Karpas-422 (cell line): Measurements from ENCODE around the gene EPOP. TPM values are rescaled to one million over a fixed set of nuclear protein-coding genes. Genes with fewer than 3 reads are reported as not detected.

Experiments used
- DNase-seq: peaks from one replicate; pipeline ENCODE4 v3.0.0-alpha.2; 2015
- H2AFZ ChIP-seq: fragments of 200-600 bp; sonication (generic); 2 replicates; pipeline ENCODE4 v1.6.1; 2014; ENCODE audit warnings: antibody characterized with exemption, low read length, mixed read lengths
- H3K27ac ChIP-seq: fragments of 200-600 bp; sonication (generic); 2 replicates; pipeline ENCODE4 v1.5.1; 2014; ENCODE audit warnings: mild to moderate bottlenecking, low read length, moderate library complexity
- H3K27me3 ChIP-seq: fragments of 200-600 bp; sonication (generic); 2 replicates; pipeline ENCODE4 v1.6.1; 2014; ENCODE audit warnings: low read length, mixed read lengths
- H3K36me3 ChIP-seq: fragments of 200-600 bp; sonication (generic); 2 replicates; pipeline ENCODE4 v1.6.1; 2014; ENCODE audit warnings: low read length, mixed read lengths; ENCODE audit not compliant: insufficient read depth
- H3K4me1 ChIP-seq: fragments of 200-600 bp; sonication (generic); 2 replicates; pipeline ENCODE4 v1.6.1; 2014; ENCODE audit warnings: mild to moderate bottlenecking, low read length, mixed read lengths
- H3K4me2 ChIP-seq: fragments of 200-600 bp; sonication (generic); 2 replicates; pipeline ENCODE4 v1.6.1; 2014; ENCODE audit warnings: low read length, low read depth, mild to moderate bottlenecking; ENCODE audit not compliant: poor library complexity, severe bottlenecking
- H3K4me3 ChIP-seq: fragments of 200-600 bp; sonication (generic); 2 replicates; pipeline ENCODE4 v1.5.1; 2014; ENCODE audit warnings: mild to moderate bottlenecking, antibody characterized with exemption, low read length, mixed read lengths
- H3K79me2 ChIP-seq: fragments of 200-600 bp; sonication (generic); 2 replicates; pipeline ENCODE4 v1.6.1; 2014; ENCODE audit warnings: mild to moderate bottlenecking, low read length, mixed read lengths
- H3K9ac ChIP-seq: fragments of 200-600 bp; sonication (generic); 2 replicates; pipeline ENCODE4 v1.6.0; 2014; ENCODE audit warnings: low read length
- H3K9me2 ChIP-seq: fragments of 200-600 bp; sonication (generic), shearing (Covaris generic); replicated peaks from 2 replicates; pipeline ENCODE4 v1.6.0; 2014; ENCODE audit warnings: mild to moderate bottlenecking, low read length, moderate library complexity; ENCODE audit not compliant: insufficient read depth
- H3K9me3 ChIP-seq: fragments of 300-700, 200-600 bp; sonication (generic); 2 replicates; pipeline ENCODE4 v1.6.1; 2014; ENCODE audit warnings: low read length, mixed read lengths
- H4K20me1 ChIP-seq: fragments of 200-600 bp; sonication (generic); 2 replicates; pipeline ENCODE4 v1.6.1; 2014; ENCODE audit warnings: mild to moderate bottlenecking, antibody characterized with exemption, low read length, low read depth; ENCODE audit not compliant: insufficient read depth
- total RNA-seq: library from RNA; depleted of rRNA; stranded (reverse); fragments of >200 nt; shearing (Covaris generic); gene quantifications from 2 replicates; pipeline ENCODE4 v1.2.3, GENCODE V29; 2014; ENCODE audit warnings: low replicate concordance; rRNA removed

Gene EPOP
- total RNA-seq, result 7.6 and 19.9 TPM in 2 replicates

- Histone ChIP-seq H3K36me3 (no peaks in the 10 kb centered on the region), H3K9me3 (no peaks in the 10 kb centered on the region), H3K9ac (peak within 1 kb of the TSS; percentile 93), H2AFZ (peak within 1 kb of the TSS; percentile 77), H3K9me2 (no peaks in the 10 kb centered on the region), H3K4me2 (peak within 1 kb of the TSS; percentile 98), H4K20me1 (peaks cover 14% of the 10 kb centered on the region), H3K79me2 (no peaks in the 10 kb centered on the region), H3K27ac (no peak within 1 kb of the TSS), H3K4me1 (peaks cover 38% of the 10 kb centered on the region), H3K27me3 (no peaks in the 10 kb centered on the region), H3K4me3 (peak within 1 kb of the TSS; percentile 91)
- DNase-seq, result peak; percentile 96
Measured at GRCh38 chr17:38674749-38675615, at the start of gene EPOP. Gene EPOP (minus strand): TSS chr17:38674957. CDS start chr17:38674495, 462 bp downstream.

GRCh38 chr17:38721802-38722201, 47.0 kb upstream of the EPOP start:
- Histone ChIP-seq H3K4me2 (no peak overlapping the region), H3K9me3 (no peaks in the 10 kb centered on the region), H3K9me2 (no peaks in the 10 kb centered on the region), H4K20me1 (0 out of 2 replicates have a peak, but pooled peaks cover 2% of the 10 kb centered on the region), H3K36me3 (no peaks in the 10 kb centered on the region; the same call in 1 of the 2 replicates), H2AFZ (no peak overlapping the region), H3K27me3 (no peaks in the 10 kb centered on the region), H3K4me3 (no peak overlapping the region), H3K27ac (no peak overlapping the region), H3K4me1 (no peaks in the 10 kb centered on the region), H3K9ac (no peak overlapping the region), H3K79me2 (no peaks in the 10 kb centered on the region)
- DNase-seq, result no peak

- Histone ChIP-seq H3K9ac (no peak overlapping the region), H3K36me3 (no peaks in the 10 kb centered on the region; the same call in 1 of the 2 replicates)
Measured at GRCh38 chr17:38720941-38721340, 46.2 kb upstream of the EPOP start.

GRCh38 chr17:38719943-38720641, 45.3 kb upstream of the EPOP start:
- no peak overlapping the region for H3K9ac ChIP-seq
- H3K27ac ChIP-seq, result no peak overlapping the region
- DNase-seq, result no peak
- no peaks in the 10 kb centered on the region for H3K27me3 ChIP-seq
- H3K4me2 ChIP-seq, result no peak overlapping the region
- H3K79me2 ChIP-seq, result no peaks in the 10 kb centered on the region
- no peaks in the 10 kb centered on the region for H3K9me3 ChIP-seq
- no peaks in the 10 kb centered on the region for H3K4me1 ChIP-seq
- 0 out of 2 replicates have a peak, but pooled peaks cover 2% of the 10 kb centered on the region for H4K20me1 ChIP-seq
- H2AFZ ChIP-seq, result no peak overlapping the region
- H3K4me3 ChIP-seq, result no peak overlapping the region
- H3K9me2 ChIP-seq, result no peaks in the 10 kb centered on the region
- no peaks in the 10 kb centered on the region; the same call in 1 of the 2 replicates for H3K36me3 ChIP-seq

More at GRCh38 chr17:38720941-38721340, 46.2 kb upstream of the EPOP start:
- Histone ChIP-seq H3K27me3 (no peaks in the 10 kb centered on the region), H3K9me2 (no peaks in the 10 kb centered on the region), H2AFZ (no peak overlapping the region), H4K20me1 (0 out of 2 replicates have a peak, but pooled peaks cover 2% of the 10 kb centered on the region), H3K79me2 (no peaks in the 10 kb centered on the region), H3K4me2 (no peak overlapping the region), H3K27ac (no peak overlapping the region), H3K9me3 (no peaks in the 10 kb centered on the region), H3K4me1 (no peaks in the 10 kb centered on the region), H3K4me3 (no peak overlapping the region)
- DNase-seq, result no peak

- H3K79me2 ChIP-seq, result no peaks in the 10 kb centered on the region
- 0 out of 2 replicates have a peak, but pooled peaks cover 2% of the 10 kb centered on the region for H4K20me1 ChIP-seq
- H3K9me2 ChIP-seq, result no peaks in the 10 kb centered on the region
- H3K27me3 ChIP-seq, result no peaks in the 10 kb centered on the region
- DNase-seq, result no peak
- no peak overlapping the region for H3K27ac ChIP-seq
- H3K4me2 ChIP-seq, result no peak overlapping the region
- no peaks in the 10 kb centered on the region for H3K9me3 ChIP-seq
- no peak overlapping the region for H3K9ac ChIP-seq
- H3K4me1 ChIP-seq, result no peaks in the 10 kb centered on the region
- H2AFZ ChIP-seq, result no peak overlapping the region
- H3K36me3 ChIP-seq, result no peaks in the 10 kb centered on the region; the same call in 1 of the 2 replicates
- H3K4me3 ChIP-seq, result no peak overlapping the region
Measured at GRCh38 chr17:38719289-38719942, 44.7 kb upstream of the EPOP start.

GRCh38 chr17:38717139-38717745, 42.5 kb upstream of the EPOP start:
- H3K36me3 ChIP-seq, result peaks cover 2% of the 10 kb centered on the region
- DNase-seq, result no peak
- H3K9me3 ChIP-seq, result no peaks in the 10 kb centered on the region
- H4K20me1 ChIP-seq, result 0 out of 2 replicates have a peak, but pooled peaks cover 2% of the 10 kb centered on the region
- H3K4me3 ChIP-seq, result no peak overlapping the region
- H3K4me2 ChIP-seq, result no peak overlapping the region
- no peaks in the 10 kb centered on the region for H3K27me3 ChIP-seq
- no peaks in the 10 kb centered on the region for H3K79me2 ChIP-seq
- H3K27ac ChIP-seq, result no peak overlapping the region
- no peaks in the 10 kb centered on the region for H3K4me1 ChIP-seq
- no peak overlapping the region for H3K9ac ChIP-seq
- no peak overlapping the region for H2AFZ ChIP-seq
- H3K9me2 ChIP-seq, result no peaks in the 10 kb centered on the region

- H3K4me3 ChIP-seq, result no peak overlapping the region
- H3K27me3 ChIP-seq, result no peaks in the 10 kb centered on the region
- H4K20me1 ChIP-seq, result 0 out of 2 replicates have a peak, but pooled peaks cover 2% of the 10 kb centered on the region
- H3K4me2 ChIP-seq, result no peak overlapping the region
- no peak for DNase-seq
- H3K9ac ChIP-seq, result no peak overlapping the region
- no peaks in the 10 kb centered on the region for H3K9me2 ChIP-seq
- H3K79me2 ChIP-seq, result no peaks in the 10 kb centered on the region
- H3K4me1 ChIP-seq, result no peaks in the 10 kb centered on the region
- H3K9me3 ChIP-seq, result no peaks in the 10 kb centered on the region
- no peak overlapping the region for H3K27ac ChIP-seq
- H3K36me3 ChIP-seq, result peaks cover 4% of the 10 kb centered on the region
- no peak overlapping the region for H2AFZ ChIP-seq
Measured at GRCh38 chr17:38716368-38717005, 41.7 kb upstream of the EPOP start.
